ENCODE measurements around the gene BICC1. TPM values are rescaled to one million over a fixed set of nuclear protein-coding genes. Genes with fewer than 3 reads are reported as not detected.

The BICC1 gene
- total and polyA plus RNA-seq, 2 of the 4 experiments (the other 2 are of a cell fraction), result 5.7 to 42.5 TPM

DNA sequence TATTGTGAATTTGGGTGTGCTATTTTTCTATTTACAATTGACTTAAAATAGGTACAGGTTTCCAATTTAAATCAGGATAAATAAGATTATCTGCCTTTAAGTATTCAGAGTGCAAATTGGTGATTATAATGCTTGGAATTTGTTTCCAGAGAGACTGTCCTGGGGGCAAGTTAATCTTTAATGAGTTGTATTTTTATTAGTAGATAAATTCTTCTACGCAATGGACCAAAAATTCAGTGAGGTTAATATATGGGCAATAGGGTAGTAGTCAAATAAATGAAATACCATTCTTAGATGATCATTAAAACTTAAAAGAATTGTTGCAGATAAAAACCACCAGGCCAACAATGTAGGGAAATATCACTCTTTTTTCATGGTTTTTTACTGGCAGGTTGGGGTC is 3.4 kb downstream of the BICC1 start:
- DNase-seq (no peak), ATAC-seq (ENCODE audit: low read depth) (no peak)
- H3K36me3 ChIP-seq (ENCODE audit: control insufficient read depth, insufficient read depth, low read length), result no peaks in the 10 kb centered on the region
- H3K56ac ChIP-seq (ENCODE audit: extremely low read depth, insufficient read depth, low read length), result no peak overlapping the region
- intact Hi-C loops (cut with micrococcal nuclease) (no loop called here), in situ Hi-C loops (cut with MboI; ENCODE audit: low sequenced_read_pairs) (no loop called here), dilution Hi-C loops (cut with HindIII; ENCODE audit: low sequenced_read_pairs, unreplicated experiment) (no loop called here)
- H4K5ac ChIP-seq (ENCODE audit: low read depth, low read length), result no peak overlapping the region
- peaks cover 4% of the 10 kb centered on the region; the same call in 1 of the 2 replicates for H3K9me1 ChIP-seq (ENCODE audit: insufficient read depth, low read length)
- H4K8ac ChIP-seq (ENCODE audit: low read depth in 2 of 2, low read length in 2 of 2), result no peak overlapping the region
- no peak overlapping the region for H2BK15ac ChIP-seq (ENCODE audit: low read depth, low read length)
- H2BK5ac ChIP-seq (ENCODE audit: low read depth, low read length, poor library complexity, severe bottlenecking), result no peak overlapping the region
- no peak overlapping the region for H3K23ac ChIP-seq (ENCODE audit: low read depth, low read length)
- H3K27ac ChIP-seq (ENCODE audit: insufficient read depth, low read length), result no peak overlapping the region
- TF ChIP-seq NFE2L2 (IDR thresholded peaks at IDR 0.05; ENCODE audit: low read depth, low read length) (no peak), MAFK (IDR thresholded peaks at IDR 0.05; ENCODE audit: low read depth, low read length) (no peak), RFX5 (IDR thresholded peaks at IDR 0.05; ENCODE audit: low read depth, low read length) (no peak), BHLHE40 (IDR thresholded peaks at IDR 0.05; ENCODE audit: low read depth, low read length) (no peak), MXI1 (IDR thresholded peaks at IDR 0.05; ENCODE audit: borderline replicate concordance, low read depth, low read length) (no peak), RCOR1 (IDR thresholded peaks at IDR 0.05; ENCODE audit: insufficient replicate concordance, low read length) (no peak), CHD1 (IDR thresholded peaks at IDR 0.05; ENCODE audit: low read depth, low read length) (no peak), CEBPB (IDR thresholded peaks at IDR 0.05; ENCODE audit: low read depth, low read length) (no peak), POLR2A (IDR thresholded peaks at IDR 0.05; ENCODE audit: low read depth, low read length) (no peak), SMC3 (IDR thresholded peaks at IDR 0.05; ENCODE audit: low read depth, low read length) (no peak)
- TF ChIP-seq, protein P1, sequence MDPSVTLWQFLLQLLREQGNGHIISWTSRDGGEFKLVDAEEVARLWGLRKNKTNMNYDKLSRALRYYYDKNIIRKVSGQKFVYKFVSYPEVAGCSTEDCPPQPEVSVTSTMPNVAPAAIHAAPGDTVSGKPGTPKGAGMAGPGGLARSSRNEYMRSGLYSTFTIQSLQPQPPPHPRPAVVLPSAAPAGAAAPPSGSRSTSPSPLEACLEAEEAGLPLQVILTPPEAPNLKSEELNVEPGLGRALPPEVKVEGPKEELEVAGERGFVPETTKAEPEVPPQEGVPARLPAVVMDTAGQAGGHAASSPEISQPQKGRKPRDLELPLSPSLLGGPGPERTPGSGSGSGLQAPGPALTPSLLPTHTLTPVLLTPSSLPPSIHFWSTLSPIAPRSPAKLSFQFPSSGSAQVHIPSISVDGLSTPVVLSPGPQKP (IDR thresholded peaks at IDR 0.05; ENCODE audit: borderline replicate concordance, low read depth, low read length), result no peak
- TF ChIP-seq, protein P2, sequence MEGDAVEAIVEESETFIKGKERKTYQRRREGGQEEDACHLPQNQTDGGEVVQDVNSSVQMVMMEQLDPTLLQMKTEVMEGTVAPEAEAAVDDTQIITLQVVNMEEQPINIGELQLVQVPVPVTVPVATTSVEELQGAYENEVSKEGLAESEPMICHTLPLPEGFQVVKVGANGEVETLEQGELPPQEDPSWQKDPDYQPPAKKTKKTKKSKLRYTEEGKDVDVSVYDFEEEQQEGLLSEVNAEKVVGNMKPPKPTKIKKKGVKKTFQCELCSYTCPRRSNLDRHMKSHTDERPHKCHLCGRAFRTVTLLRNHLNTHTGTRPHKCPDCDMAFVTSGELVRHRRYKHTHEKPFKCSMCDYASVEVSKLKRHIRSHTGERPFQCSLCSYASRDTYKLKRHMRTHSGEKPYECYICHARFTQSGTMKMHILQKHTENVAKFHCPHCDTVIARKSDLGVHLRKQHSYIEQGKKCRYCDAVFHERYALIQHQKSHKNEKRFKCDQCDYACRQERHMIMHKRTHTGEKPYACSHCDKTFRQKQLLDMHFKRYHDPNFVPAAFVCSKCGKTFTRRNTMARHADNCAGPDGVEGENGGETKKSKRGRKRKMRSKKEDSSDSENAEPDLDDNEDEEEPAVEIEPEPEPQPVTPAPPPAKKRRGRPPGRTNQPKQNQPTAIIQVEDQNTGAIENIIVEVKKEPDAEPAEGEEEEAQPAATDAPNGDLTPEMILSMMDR (conservative IDR thresholded peaks at IDR 0.05; ENCODE audit: low read depth, low read length), result no peak
- H2AK5ac ChIP-seq (ENCODE audit: low read depth, low read length), result no peak overlapping the region
- H2AK9ac ChIP-seq (replicated peaks; ENCODE audit: low read depth, low read length, poor library complexity), result no peak overlapping the region
- no peaks in the 10 kb centered on the region for H3K9me3 ChIP-seq (ENCODE audit: control insufficient read depth, insufficient read depth, low read length)
- no peak overlapping the region for H2BK120ac ChIP-seq (ENCODE audit: low read depth, low read length)
- peaks cover 19% of the 10 kb centered on the region; the same call in 1 of the 2 replicates for H4K20me1 ChIP-seq (ENCODE audit: insufficient read depth, low read length)
- H3K4me1 ChIP-seq (ENCODE audit: control insufficient read depth, insufficient read depth, low read length), result peaks cover 12% of the 10 kb centered on the region
- no peak overlapping the region for H2BK20ac ChIP-seq (ENCODE audit: low read depth, low read length)
- H3K4me3 ChIP-seq (ENCODE audit: insufficient read depth, low read depth, low read length), result no peak overlapping the region
- no peak overlapping the region for H3K18ac ChIP-seq (ENCODE audit: low read depth, low read length)
- H3K9ac ChIP-seq (ENCODE audit: low read depth, low read length), result no peak overlapping the region
- no peak overlapping the region for H2AFZ ChIP-seq (replicated peaks; ENCODE audit: low read length, poor library complexity)
- no TSS peak for BruUV-seq (replicated peaks)
- peaks cover 13 to 38% of the 10 kb centered on the region in 2 experiments for H3K79me1 ChIP-seq (ENCODE audit: low read depth in 1 of 2, low read length in 2 of 2)
- H3K27me3 ChIP-seq (ENCODE audit: control insufficient read depth, insufficient read depth, low read length), result no peaks in the 10 kb centered on the region
- CTCF ChIA-PET, result interaction anchor here (0.9 kb wide), 1 partner anchor 15 kb away, joined by 3 read pairs; no protein-coding TSS in a partner anchor
- WGBS, 2 experiments (ENCODE audit: extremely low coverage in 2 of 2, insufficient read length in 1 of 2), result no CpG with 5 or more reads among the region's 1 CpG
- no peak overlapping the region for H3K4ac ChIP-seq (ENCODE audit: low read depth, low read length)
- POLR2A ChIA-PET (ENCODE audit: unreplicated experiment), result no interaction called here
- no peak overlapping the region for H4K91ac ChIP-seq (ENCODE audit: insufficient read depth, low read depth, low read length)
- H3K4me2 ChIP-seq (ENCODE audit: low read depth, low read length), result no peak overlapping the region
- H3K14ac ChIP-seq (replicated peaks; ENCODE audit: low read depth, low read length), result no peak overlapping the region

Measured in IMR-90 (cell line).